ENCODE measurements around the gene DOCK2. TPM values are rescaled to one million over a fixed set of nuclear protein-coding genes. Genes with fewer than 3 reads are reported as not detected.

DOCK2 gene
- total RNA-seq, 4 donors from 2014 or later, result 2.0 to 17.4 (median 7.5) TPM

- Histone ChIP-seq H3K27me3 (no peaks in the 10 kb centered on the region), H3K4me1 (no peaks in the 10 kb centered on the region), H3K9me3 (no peaks in the 10 kb centered on the region), H3K4me3 (no peak overlapping the region), H3K36me3 (no peaks in the 10 kb centered on the region), H3K27ac (no peak overlapping the region)
- DNase-seq, result no peak
- TF ChIP-seq, protein P1, sequence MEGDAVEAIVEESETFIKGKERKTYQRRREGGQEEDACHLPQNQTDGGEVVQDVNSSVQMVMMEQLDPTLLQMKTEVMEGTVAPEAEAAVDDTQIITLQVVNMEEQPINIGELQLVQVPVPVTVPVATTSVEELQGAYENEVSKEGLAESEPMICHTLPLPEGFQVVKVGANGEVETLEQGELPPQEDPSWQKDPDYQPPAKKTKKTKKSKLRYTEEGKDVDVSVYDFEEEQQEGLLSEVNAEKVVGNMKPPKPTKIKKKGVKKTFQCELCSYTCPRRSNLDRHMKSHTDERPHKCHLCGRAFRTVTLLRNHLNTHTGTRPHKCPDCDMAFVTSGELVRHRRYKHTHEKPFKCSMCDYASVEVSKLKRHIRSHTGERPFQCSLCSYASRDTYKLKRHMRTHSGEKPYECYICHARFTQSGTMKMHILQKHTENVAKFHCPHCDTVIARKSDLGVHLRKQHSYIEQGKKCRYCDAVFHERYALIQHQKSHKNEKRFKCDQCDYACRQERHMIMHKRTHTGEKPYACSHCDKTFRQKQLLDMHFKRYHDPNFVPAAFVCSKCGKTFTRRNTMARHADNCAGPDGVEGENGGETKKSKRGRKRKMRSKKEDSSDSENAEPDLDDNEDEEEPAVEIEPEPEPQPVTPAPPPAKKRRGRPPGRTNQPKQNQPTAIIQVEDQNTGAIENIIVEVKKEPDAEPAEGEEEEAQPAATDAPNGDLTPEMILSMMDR (IDR thresholded peaks at IDR 0.05), result no peak
- no peak for TF ChIP-seq POLR2A (IDR thresholded peaks at IDR 0.05)
- intact Hi-C loops (cut with DNase I; ENCODE audit: low total_unique reads), result no loop called here
Measured at GRCh38 chr5:170067574-170068170, 430.6 kb downstream of the DOCK2 start.

DNA sequence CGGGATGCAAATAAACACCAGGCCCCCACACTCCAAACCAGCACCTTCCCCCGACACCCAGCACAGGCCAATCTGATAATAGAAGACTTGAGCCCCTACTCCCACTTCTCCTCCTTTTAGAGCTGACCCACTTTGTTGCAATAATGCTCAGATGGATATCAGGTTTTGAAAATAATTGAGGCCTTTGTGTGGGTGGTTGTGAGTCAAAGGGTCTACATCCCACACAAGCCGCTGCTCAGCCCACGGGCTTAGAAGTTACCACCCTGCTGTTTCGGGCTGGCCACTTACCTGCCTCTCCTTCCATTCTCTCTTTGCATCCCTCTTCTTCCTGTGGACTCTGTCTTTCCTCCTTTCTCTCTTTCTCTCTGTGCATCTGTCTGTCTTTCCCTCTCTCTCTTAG lies 432.4 kb downstream of the DOCK2 start:
- no peaks in the 10 kb centered on the region for H3K27me3 ChIP-seq
- no peaks in the 10 kb centered on the region for H3K4me1 ChIP-seq
- intact Hi-C loops (cut with DNase I; ENCODE audit: low total_unique reads), result no loop called here
- no peaks in the 10 kb centered on the region for H3K9me3 ChIP-seq
- DNase-seq, result no peak
- H3K36me3 ChIP-seq, result no peaks in the 10 kb centered on the region
- no peak overlapping the region for H3K4me3 ChIP-seq
- H3K27ac ChIP-seq, result no peak overlapping the region
- TF ChIP-seq, protein P1 (IDR thresholded peaks at IDR 0.05), result no peak
- no peak for TF ChIP-seq POLR2A (IDR thresholded peaks at IDR 0.05)

DNA sequence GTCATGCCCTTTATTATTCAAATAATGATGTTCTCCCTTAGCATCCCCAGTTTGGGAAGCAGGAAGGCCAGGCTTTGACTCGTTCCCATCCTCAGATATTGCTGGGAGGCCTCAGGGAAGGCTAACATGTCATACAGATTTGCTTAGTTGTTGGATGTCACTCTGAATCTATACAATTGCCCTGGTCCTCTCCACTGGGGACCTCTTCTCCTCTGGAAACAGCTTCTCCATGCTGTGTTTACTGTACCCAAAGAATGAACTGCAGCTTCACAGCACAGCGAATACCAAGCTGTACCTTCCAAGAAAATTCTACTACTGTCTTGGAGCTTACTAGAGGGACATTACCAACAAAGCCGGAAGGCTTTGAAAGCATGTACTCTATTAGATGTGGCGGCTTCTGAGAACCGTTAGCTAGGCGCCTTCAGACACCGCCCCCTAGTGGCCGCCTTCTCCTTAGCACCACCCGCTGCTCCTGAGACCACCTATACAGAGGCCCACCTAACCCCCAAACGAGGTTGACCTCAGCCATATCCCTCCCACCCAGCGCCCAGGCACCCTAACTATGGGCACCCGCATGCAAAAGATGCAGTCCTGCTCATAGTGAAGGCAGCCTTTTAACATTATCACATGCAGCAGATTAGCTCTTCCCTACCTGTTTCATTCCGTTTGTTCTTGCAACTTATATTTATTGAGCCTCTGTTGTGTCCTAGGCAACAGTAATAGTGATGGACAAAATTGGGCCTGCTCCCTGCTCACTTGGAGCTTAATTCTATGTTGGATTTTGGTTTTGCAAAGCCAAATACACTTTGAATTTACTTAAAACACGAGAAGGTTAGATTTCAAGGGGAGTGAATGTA lies 433.7 kb downstream of the DOCK2 start:
- no peak for DNase-seq
- TF ChIP-seq, protein P1 (IDR thresholded peaks at IDR 0.05), result peak in 1 of 4 experiments; percentile 14
- TF ChIP-seq POLR2A (IDR thresholded peaks at IDR 0.05), result no peak
- Histone ChIP-seq H3K4me1 (no peaks in the 10 kb centered on the region), H3K4me3 (no peak overlapping the region), H3K27me3 (no peaks in the 10 kb centered on the region), H3K27ac (no peak overlapping the region), H3K36me3 (no peaks in the 10 kb centered on the region), H3K9me3 (no peaks in the 10 kb centered on the region)
- intact Hi-C loops (cut with DNase I; ENCODE audit: low total_unique reads), result no loop called here

- no peaks in the 10 kb centered on the region for H3K27me3 ChIP-seq
- H3K27ac ChIP-seq, result no peak overlapping the region
- H3K9me3 ChIP-seq, result no peaks in the 10 kb centered on the region
- intact Hi-C loops (cut with DNase I; ENCODE audit: low total_unique reads), result no loop called here
- no peaks in the 10 kb centered on the region for H3K36me3 ChIP-seq
- H3K4me3 ChIP-seq, result no peak overlapping the region
- no peak for DNase-seq
- H3K4me1 ChIP-seq, result no peaks in the 10 kb centered on the region
- TF ChIP-seq POLR2A (IDR thresholded peaks at IDR 0.05), result no peak
- TF ChIP-seq, protein P1 (IDR thresholded peaks at IDR 0.05), result no peak
Measured at GRCh38 chr5:170071748-170072147, 434.7 kb downstream of the DOCK2 start.

GRCh38 chr5:170075696-170076095 lies 438.6 kb downstream of the DOCK2 start:
- intact Hi-C loops (cut with DNase I; ENCODE audit: low total_unique reads), result no loop called here
- DNase-seq, result no peak
- H3K27me3 ChIP-seq, result no peaks in the 10 kb centered on the region
- H3K36me3 ChIP-seq, result no peaks in the 10 kb centered on the region
- no peak overlapping the region for H3K27ac ChIP-seq
- no peaks in the 10 kb centered on the region for H3K9me3 ChIP-seq
- H3K4me1 ChIP-seq, result no peaks in the 10 kb centered on the region
- H3K4me3 ChIP-seq, result no peak overlapping the region
- TF ChIP-seq POLR2A (IDR thresholded peaks at IDR 0.05), result no peak
- TF ChIP-seq, protein P1 (IDR thresholded peaks at IDR 0.05), result no peak

All from uterus (tissue), 4 donors.